Measurements from ENCODE around the gene UCHL5.

Gene UCHL5

DNA sequence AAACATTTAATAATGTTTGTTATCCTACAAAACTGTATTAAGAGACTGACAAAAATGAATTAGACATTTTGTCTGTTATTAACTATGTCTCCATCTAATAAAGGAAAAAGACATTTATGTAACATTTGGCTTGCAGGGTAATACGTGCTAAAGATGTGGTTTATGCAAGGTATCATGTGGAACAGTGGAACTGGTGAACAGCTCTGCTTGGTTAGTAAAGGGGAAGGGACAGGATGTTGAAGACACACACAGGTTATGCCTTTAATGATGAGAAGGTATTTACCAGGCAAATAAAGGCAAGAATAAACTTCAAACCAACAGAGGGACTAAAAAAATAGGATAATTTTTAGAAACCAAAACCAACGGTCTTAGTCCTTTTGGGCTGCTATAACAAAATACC lies 93.1 kb downstream of the UCHL5 start:
- DNase-seq (ENCODE audit: low spot score), result no peak

DNA sequence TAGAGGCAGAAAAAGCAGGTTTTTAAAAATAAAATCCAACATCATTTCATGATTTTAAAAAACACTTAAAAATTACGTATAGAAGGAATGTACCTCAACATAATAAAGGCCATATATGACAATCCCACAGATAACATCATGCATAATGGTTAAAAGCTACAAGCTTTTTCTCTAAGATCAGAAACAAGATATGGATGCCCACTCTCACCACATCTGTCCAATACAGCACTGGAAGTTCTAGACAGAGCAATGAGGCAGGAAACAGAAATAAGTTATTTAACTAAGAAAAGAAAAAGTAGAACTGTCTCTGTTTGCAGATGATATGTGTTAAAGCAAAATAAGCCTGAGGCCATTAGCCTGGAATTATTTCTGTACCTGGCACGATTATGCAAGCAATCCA lies 96.3 kb downstream of the UCHL5 start:
- no peak for DNase-seq (ENCODE audit: low spot score)
